ENCODE results near the gene EEPD1. TPM values are rescaled to one million over a fixed set of nuclear protein-coding genes. Genes with fewer than 3 reads are reported as not detected.

Gene EEPD1
- total and polyA plus RNA-seq, 2 donors (not counting 3 experiments of a cell fraction or from before 2014, with no cell fraction given) = 0.40 to 0.42 TPM

DNA sequence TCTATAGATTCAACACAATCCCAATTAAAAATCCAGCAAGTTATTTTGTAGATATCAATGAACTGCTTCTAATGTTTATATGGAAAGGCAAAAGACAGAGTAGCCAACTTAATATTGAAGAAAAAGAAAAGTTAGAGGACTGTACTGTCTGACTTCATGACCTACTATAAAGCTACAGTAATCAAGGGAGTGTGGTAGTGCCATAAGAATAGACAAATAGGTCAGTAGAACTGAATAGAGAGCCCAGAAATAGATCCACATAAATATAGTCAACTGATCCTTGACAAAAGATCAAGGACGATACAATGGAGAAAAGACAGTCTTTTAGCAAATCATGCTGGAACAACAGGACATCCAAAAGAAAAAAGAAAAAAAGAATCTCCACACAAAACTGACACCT, 7.4 kb upstream of the EEPD1 start:
- Histone ChIP-seq H3K27me3 (ENCODE audit: control insufficient read depth in 2 of 2, insufficient read depth in 2 of 2, low read length in 2 of 2) (peaks cover 4 to 29% of the 10 kb centered on the region in 2 experiments), H3K4me1 (ENCODE audit: control insufficient read depth, extremely low read depth, insufficient read depth, low read length) (no peaks in the 10 kb centered on the region), H3K9me3 (replicated peaks; ENCODE audit: control insufficient read depth, insufficient read depth, low read length) (no peaks in the 10 kb centered on the region), H3K36me3 (ENCODE audit: control insufficient read depth in 2 of 2, extremely low read depth in 1 of 2, insufficient read depth in 2 of 2, low read length in 2 of 2) (no peaks in the 10 kb centered on the region), H3K9me1 (replicated peaks; ENCODE audit: control insufficient read depth, extremely low read depth, insufficient read depth, low read length) (no peaks in the 10 kb centered on the region), H3K9ac (replicated peaks; ENCODE audit: extremely low read depth, insufficient read depth, low read length) (no peak overlapping the region), H3K79me2 (ENCODE audit: control insufficient read depth, insufficient read depth, low read length) (no peaks in the 10 kb centered on the region), H3K4me3 (replicated peaks in 1 of 3; ENCODE audit: insufficient read depth in 1 of 3, low read depth in 1 of 3, low read length in 3 of 3) (no peak overlapping the region), H4K20me1 (replicated peaks; ENCODE audit: control insufficient read depth, extremely low read depth, insufficient read depth, low read length) (no peaks in the 10 kb centered on the region), H3K4me2 (ENCODE audit: insufficient read depth, low read length) (no peak overlapping the region), H3K27ac (ENCODE audit: insufficient read depth, low read depth, low read length) (no peak overlapping the region), H2AFZ (ENCODE audit: low read depth, low read length) (no peak overlapping the region)
- ChIA-PET CTCF (interaction anchor here (1.7 kb wide), 1 partner anchor 17 kb away, joined by 6 read pairs; no protein-coding TSS in a partner anchor), POLR2A (no interaction called here)
- TF ChIP-seq MYC (IDR thresholded peaks at IDR 0.05; ENCODE audit: low read depth, low read length) = no peak
- no peak for TF ChIP-seq EZH2 (IDR thresholded peaks at IDR 0.05; ENCODE audit: borderline replicate concordance, low read depth, low read length, severe bottlenecking)
- TF ChIP-seq CTCF (IDR thresholded peaks at IDR 0.05; ENCODE audit: extremely low read depth in 1 of 2, insufficient read depth in 1 of 2, low read depth in 1 of 2, low read length in 2 of 2) = no peak
- TF ChIP-seq JUN (IDR thresholded peaks at IDR 0.05; ENCODE audit: borderline replicate concordance, insufficient read depth, insufficient read length, low read depth) = no peak
- TF ChIP-seq, protein P1, sequence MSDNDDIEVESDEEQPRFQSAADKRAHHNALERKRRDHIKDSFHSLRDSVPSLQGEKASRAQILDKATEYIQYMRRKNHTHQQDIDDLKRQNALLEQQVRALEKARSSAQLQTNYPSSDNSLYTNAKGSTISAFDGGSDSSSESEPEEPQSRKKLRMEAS (IDR thresholded peaks at IDR 0.05; ENCODE audit: insufficient read depth, insufficient read length) = no peak
- TF ChIP-seq FOS (IDR thresholded peaks at IDR 0.05; ENCODE audit: borderline replicate concordance, insufficient read depth, low read length) = no peak
- no peak for TF ChIP-seq GATA2 (IDR thresholded peaks at IDR 0.05; ENCODE audit: insufficient read depth, insufficient read length, low read depth, low read length)
- no peak for TF ChIP-seq POLR2AphosphoS5 (IDR thresholded peaks at IDR 0.05; ENCODE audit: insufficient read depth, low read depth, low read length)
- no peak for TF ChIP-seq POLR2A (IDR thresholded peaks at IDR 0.05; ENCODE audit: low read depth, low read length)
- DNase-seq (ENCODE audit: low read depth, low spot score) = no peak
- no peak for FAIRE-seq
- intact Hi-C loops (cut with micrococcal nuclease) (no loop called here), dilution Hi-C loops (cut with MboI; ENCODE audit: extremely low pct_ligation_motif_present, low sequenced_read_pairs) (no loop called here)
- no TSS peak for BruUV-seq (replicated peaks)
